Measurements from ENCODE around the gene CHMP4B.

DNA sequence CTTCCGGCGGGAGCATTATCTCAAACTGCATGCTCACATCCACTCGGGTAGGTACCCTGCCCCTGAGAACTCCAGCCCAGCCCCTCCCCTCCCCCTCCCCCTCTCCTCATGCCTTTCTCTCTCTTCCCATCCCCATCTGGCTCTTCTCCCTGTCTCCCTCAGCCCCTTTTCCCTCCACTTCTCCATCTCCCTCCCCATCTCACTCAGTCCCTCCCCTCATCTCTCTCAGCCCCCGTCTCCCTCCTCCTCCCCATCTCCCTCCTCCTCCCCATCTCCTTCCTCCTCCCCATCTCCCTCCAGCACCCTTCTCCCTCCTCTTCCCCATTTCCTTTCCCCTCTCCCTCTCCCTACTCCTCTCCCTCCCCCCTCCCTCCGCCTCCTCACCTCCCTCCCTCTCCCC is 27.3 kb upstream of the CHMP4B start:
- TF ChIP-seq RCOR1 (IDR thresholded peaks at IDR 0.05; ENCODE audit: low read depth, low read length) (no peak), JUN (IDR thresholded peaks at IDR 0.05) (no peak), MAFK (IDR thresholded peaks at IDR 0.05; ENCODE audit: partially characterized antibody) (no peak), CEBPB (IDR thresholded peaks at IDR 0.05) (no peak)
- TF ChIP-seq, protein P1, sequence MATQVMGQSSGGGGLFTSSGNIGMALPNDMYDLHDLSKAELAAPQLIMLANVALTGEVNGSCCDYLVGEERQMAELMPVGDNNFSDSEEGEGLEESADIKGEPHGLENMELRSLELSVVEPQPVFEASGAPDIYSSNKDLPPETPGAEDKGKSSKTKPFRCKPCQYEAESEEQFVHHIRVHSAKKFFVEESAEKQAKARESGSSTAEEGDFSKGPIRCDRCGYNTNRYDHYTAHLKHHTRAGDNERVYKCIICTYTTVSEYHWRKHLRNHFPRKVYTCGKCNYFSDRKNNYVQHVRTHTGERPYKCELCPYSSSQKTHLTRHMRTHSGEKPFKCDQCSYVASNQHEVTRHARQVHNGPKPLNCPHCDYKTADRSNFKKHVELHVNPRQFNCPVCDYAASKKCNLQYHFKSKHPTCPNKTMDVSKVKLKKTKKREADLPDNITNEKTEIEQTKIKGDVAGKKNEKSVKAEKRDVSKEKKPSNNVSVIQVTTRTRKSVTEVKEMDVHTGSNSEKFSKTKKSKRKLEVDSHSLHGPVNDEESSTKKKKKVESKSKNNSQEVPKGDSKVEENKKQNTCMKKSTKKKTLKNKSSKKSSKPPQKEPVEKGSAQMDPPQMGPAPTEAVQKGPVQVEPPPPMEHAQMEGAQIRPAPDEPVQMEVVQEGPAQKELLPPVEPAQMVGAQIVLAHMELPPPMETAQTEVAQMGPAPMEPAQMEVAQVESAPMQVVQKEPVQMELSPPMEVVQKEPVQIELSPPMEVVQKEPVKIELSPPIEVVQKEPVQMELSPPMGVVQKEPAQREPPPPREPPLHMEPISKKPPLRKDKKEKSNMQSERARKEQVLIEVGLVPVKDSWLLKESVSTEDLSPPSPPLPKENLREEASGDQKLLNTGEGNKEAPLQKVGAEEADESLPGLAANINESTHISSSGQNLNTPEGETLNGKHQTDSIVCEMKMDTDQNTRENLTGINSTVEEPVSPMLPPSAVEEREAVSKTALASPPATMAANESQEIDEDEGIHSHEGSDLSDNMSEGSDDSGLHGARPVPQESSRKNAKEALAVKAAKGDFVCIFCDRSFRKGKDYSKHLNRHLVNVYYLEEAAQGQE (IDR thresholded peaks at IDR 0.05), result no peak
- TF ChIP-seq, protein P2, sequence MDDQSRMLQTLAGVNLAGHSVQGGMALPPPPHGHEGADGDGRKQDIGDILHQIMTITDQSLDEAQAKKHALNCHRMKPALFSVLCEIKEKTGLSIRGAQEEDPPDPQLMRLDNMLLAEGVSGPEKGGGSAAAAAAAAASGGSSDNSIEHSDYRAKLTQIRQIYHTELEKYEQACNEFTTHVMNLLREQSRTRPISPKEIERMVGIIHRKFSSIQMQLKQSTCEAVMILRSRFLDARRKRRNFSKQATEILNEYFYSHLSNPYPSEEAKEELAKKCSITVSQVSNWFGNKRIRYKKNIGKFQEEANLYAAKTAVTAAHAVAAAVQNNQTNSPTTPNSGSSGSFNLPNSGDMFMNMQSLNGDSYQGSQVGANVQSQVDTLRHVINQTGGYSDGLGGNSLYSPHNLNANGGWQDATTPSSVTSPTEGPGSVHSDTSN (IDR thresholded peaks at IDR 0.05), result no peak
- TF ChIP-seq, protein P3, sequence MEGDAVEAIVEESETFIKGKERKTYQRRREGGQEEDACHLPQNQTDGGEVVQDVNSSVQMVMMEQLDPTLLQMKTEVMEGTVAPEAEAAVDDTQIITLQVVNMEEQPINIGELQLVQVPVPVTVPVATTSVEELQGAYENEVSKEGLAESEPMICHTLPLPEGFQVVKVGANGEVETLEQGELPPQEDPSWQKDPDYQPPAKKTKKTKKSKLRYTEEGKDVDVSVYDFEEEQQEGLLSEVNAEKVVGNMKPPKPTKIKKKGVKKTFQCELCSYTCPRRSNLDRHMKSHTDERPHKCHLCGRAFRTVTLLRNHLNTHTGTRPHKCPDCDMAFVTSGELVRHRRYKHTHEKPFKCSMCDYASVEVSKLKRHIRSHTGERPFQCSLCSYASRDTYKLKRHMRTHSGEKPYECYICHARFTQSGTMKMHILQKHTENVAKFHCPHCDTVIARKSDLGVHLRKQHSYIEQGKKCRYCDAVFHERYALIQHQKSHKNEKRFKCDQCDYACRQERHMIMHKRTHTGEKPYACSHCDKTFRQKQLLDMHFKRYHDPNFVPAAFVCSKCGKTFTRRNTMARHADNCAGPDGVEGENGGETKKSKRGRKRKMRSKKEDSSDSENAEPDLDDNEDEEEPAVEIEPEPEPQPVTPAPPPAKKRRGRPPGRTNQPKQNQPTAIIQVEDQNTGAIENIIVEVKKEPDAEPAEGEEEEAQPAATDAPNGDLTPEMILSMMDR (IDR thresholded peaks at IDR 0.05), result no peak
- TF ChIP-seq, protein P4, sequence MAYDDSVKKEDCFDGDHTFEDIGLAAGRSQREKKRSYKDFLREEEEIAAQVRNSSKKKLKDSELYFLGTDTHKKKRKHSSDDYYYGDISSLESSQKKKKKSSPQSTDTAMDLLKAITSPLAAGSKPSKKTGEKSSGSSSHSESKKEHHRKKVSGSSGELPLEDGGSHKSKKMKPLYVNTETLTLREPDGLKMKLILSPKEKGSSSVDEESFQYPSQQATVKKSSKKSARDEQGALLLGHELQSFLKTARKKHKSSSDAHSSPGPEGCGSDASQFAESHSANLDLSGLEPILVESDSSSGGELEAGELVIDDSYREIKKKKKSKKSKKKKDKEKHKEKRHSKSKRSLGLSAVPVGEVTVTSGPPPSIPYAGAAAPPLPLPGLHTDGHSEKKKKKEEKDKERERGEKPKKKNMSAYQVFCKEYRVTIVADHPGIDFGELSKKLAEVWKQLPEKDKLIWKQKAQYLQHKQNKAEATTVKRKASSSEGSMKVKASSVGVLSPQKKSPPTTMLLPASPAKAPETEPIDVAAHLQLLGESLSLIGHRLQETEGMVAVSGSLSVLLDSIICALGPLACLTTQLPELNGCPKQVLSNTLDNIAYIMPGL (CRISPR knock-in tag; IDR thresholded peaks at IDR 0.05; ENCODE audit: borderline replicate concordance), result no peak
- TF ChIP-seq, protein P5, sequence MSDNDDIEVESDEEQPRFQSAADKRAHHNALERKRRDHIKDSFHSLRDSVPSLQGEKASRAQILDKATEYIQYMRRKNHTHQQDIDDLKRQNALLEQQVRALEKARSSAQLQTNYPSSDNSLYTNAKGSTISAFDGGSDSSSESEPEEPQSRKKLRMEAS (IDR thresholded peaks at IDR 0.05), result no peak
